IMR-90 (cell line): ENCODE data around the gene SEC11C.

ENCODE experiments used
- BHLHE40 ChIP-seq: fragments of 150-350 bp; IDR thresholded peaks from 2 replicates; pipeline ENCODE4 v1.6.1; 2016; ENCODE audit warnings: mild to moderate bottlenecking, low read depth, low read length
- CEBPB ChIP-seq: IDR thresholded peaks from 2 replicates; pipeline ENCODE4 v1.6.1; 2012; ENCODE audit warnings: low read depth, low read length, improper control_type of control experiment
- CHD1 ChIP-seq: IDR thresholded peaks from 2 replicates; pipeline ENCODE4 v1.6.1; 2012; ENCODE audit warnings: low read depth, low read length, improper control_type of control experiment
- CTCF ChIP-seq: conservative IDR thresholded peaks from 2 replicates; pipeline ENCODE4 v1.5.1; 2012; ENCODE audit warnings: mild to moderate bottlenecking, low read depth, low read length, improper control_type of control experiment
- MXI1 ChIP-seq: IDR thresholded peaks from 2 replicates; pipeline ENCODE4 v1.6.1; 2012; ENCODE audit warnings: low read depth, mild to moderate bottlenecking, low read length, moderate library complexity, borderline replicate concordance
- POLR2A ChIP-seq: IDR thresholded peaks from 2 replicates; pipeline ENCODE4 v1.6.1; 2012; ENCODE audit warnings: mild to moderate bottlenecking, low read depth, low read length
- RAD21 ChIP-seq: IDR thresholded peaks from 2 replicates; pipeline ENCODE4 v1.6.1; 2012; ENCODE audit warnings: low read length, improper control_type of control experiment
- RFX5 ChIP-seq: IDR thresholded peaks from 2 replicates; pipeline ENCODE4 v1.8.0; 2012; ENCODE audit warnings: low read depth, mild to moderate bottlenecking, low read length, moderate library complexity

GRCh38 chr18:59129951-59130703, 9.6 kb upstream of the SEC11C start:
- TF ChIP-seq MXI1 (no peak), RFX5 (no peak), POLR2A (no peak), CEBPB (no peak), CTCF (no peak), BHLHE40 (no peak), RAD21 (no peak), CHD1 (no peak)
